SK-N-SH treated with all-trans-retinoic acid at 6 μM for 48 hours (cell line): ENCODE data around the gene CARD10.

Experiments used
- CSDC2 ChIP-seq: fragments of 250-450 bp; sonication (Bioruptor Pico); IDR thresholded peaks from 2 replicates; pipeline ENCODE4 v1.5.0; 2020; ENCODE audit warnings: mild to moderate bottlenecking, moderate library complexity
- ISL1 ChIP-seq: fragments of 250-450 bp; sonication (Bioruptor Pico); IDR thresholded peaks from 2 replicates; pipeline ENCODE4 v2.1.2; 2022; ENCODE audit warnings: mild to moderate bottlenecking, moderate library complexity
- TF ChIP-seq, protein P1 (sequence below): fragments of 250-450 bp; sonication (Bioruptor Pico); IDR thresholded peaks from 2 replicates; pipeline ENCODE4 v1.5.0; 2020; ENCODE audit warnings: mild to moderate bottlenecking, moderate library complexity

DNA sequence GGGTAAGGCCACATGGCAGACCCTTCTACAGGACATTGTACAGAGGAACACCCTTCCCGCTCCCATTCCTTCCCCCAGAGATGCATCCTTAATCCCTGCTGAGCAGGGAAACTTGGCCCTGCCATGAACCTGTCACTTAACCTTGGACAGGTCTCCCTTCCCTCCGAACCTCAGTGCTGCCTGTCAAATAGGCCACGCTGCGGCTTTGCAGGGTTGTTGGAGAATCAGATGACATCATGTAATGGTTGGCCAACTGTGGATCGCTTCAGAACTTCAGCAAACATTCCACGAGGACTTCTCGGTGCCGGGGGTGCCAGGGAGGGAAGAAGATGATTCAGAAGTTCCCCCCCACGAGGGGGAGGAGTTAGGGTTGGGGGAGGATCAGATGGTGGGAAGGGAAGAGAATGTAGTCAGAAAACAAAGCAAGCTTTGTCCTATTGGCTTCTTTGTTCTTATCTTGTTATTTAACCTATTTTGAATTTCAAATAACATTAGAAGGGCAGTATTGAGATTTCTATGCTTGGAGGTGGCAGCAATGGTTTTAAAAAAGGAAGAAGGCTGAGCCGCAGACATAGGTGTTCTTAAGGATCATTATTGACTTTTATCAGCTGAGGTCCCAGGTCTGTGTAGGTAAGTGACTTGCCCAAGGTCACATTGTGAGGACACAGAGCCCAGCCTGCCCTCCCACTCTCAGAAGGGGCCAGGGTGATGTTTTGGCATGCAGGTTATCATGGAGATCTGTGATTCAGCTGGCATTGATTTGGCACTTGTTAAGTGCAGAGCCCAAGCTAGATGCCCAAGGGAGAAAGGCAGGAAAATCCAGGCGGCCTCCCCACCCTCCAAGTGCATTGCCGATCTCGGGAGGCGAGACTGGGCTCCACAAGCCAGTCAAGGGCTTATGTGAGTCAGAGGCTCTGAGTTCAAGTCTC lies 44.2 kb upstream of the CARD10 start:
- TF ChIP-seq, protein P1, sequence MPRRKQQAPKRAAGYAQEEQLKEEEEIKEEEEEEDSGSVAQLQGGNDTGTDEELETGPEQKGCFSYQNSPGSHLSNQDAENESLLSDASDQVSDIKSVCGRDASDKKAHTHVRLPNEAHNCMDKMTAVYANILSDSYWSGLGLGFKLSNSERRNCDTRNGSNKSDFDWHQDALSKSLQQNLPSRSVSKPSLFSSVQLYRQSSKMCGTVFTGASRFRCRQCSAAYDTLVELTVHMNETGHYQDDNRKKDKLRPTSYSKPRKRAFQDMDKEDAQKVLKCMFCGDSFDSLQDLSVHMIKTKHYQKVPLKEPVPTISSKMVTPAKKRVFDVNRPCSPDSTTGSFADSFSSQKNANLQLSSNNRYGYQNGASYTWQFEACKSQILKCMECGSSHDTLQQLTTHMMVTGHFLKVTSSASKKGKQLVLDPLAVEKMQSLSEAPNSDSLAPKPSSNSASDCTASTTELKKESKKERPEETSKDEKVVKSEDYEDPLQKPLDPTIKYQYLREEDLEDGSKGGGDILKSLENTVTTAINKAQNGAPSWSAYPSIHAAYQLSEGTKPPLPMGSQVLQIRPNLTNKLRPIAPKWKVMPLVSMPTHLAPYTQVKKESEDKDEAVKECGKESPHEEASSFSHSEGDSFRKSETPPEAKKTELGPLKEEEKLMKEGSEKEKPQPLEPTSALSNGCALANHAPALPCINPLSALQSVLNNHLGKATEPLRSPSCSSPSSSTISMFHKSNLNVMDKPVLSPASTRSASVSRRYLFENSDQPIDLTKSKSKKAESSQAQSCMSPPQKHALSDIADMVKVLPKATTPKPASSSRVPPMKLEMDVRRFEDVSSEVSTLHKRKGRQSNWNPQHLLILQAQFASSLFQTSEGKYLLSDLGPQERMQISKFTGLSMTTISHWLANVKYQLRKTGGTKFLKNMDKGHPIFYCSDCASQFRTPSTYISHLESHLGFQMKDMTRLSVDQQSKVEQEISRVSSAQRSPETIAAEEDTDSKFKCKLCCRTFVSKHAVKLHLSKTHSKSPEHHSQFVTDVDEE (CRISPR knock-in tag): no peak
- TF ChIP-seq CSDC2 (no peak), ISL1 (0 out of 2 replicates have a peak, but pooled peaks have one; percentile 7)
